Thyroid gland (tissue), 4 donors: ENCODE measurements around the gene MICU2.

Experiments
- CTCF ChIP-seq, 6 experiments: fragments of 200-600 bp in 3 of 6; fragments of 450-650 bp in 3 of 6; sonication (generic) in 3 of 6; IDR thresholded peaks; one replicate each; pipeline ENCODE4 v1.5.1; 2016 to 2019; ENCODE audit warnings: antibody characterized with exemption in 6 of 6, mild to moderate bottlenecking in 2 of 6, inconsistent platforms in 1 of 6, moderate library complexity in 1 of 6
- POLR2A ChIP-seq, 2 donors: fragments of 450-650 bp; IDR thresholded peaks; one replicate each; pipeline ENCODE4 v1.6.1; 2017; ENCODE audit warnings: antibody characterized with exemption in 2 of 2, mild to moderate bottlenecking in 2 of 2, moderate library complexity in 1 of 2

GRCh38 chr13:21595546-21595822 lies 8.5 kb downstream of the MICU2 start:
- TF ChIP-seq POLR2A (IDR thresholded peaks at IDR 0.05) (no peak), CTCF (IDR thresholded peaks at IDR 0.05) (no peak)
